H1 (cell line): ENCODE measurements around the gene ZMIZ1. TPM values are rescaled to one million over a fixed set of nuclear protein-coding genes. Genes with fewer than 3 reads are reported as not detected.

Experiments used
- ASH2L ChIP-seq: fragments of 200-600, 300-600 bp; sonication (generic); IDR thresholded peaks from one replicate; pipeline ENCODE4 v1.7.1; 2017; ENCODE audit warnings: low read length
- CHD7 ChIP-seq: fragments of 300-600 bp; sonication (generic); IDR thresholded peaks from 2 replicates; pipeline ENCODE4 v1.7.1; 2012; ENCODE audit warnings: low read length, moderate library complexity, mild to moderate bottlenecking, inconsistent platforms; ENCODE audit not compliant: insufficient replicate concordance
- polyA plus RNA-seq, 7 experiments: library from polyadenylated mRNA; depleted of rRNA in 3 of 7; stranded (reverse) in 5 of 7; unstranded in 2 of 7; fragments of >200 nt in 5 of 7; fragments of 200-250 nt in 2 of 7; gene quantifications; 1 replicate in 5 of 7; 2 replicates in 1 of 7; 4 replicates in 1 of 7; pipeline versions ENCODE4 v1.2.1 to v1.2.3, GENCODE V29; 2011 to 2013; ENCODE audit warnings: missing spikeins in 2 of 7, mixed read lengths in 2 of 7
- total RNA-seq: library from RNA; stranded (reverse); fragmentation: NEBNext Ultra II Directional; extraction: Animal tissue kit (Norgen Biotek cat#: 25700); gene quantifications from 2 replicates; pipeline ENCODE4 v1.2.1, GENCODE V29; 2021

ZMIZ1 gene
- total and polyA plus RNA-seq, 2 of the 8 experiments (the other 6 are each of a cell fraction or from before 2014, with no cell fraction given): 8.1 to 28.0 TPM

- TF ChIP-seq CHD7 (no peak), ASH2L (no peak)
Measured at GRCh38 chr10:79097021-79097872, 28.5 kb downstream of the ZMIZ1 start (continued).
